HG03280 (cell line): ENCODE data around the gene ATRNL1.

ENCODE experiments used
- ATAC-seq: cut with Tn5 transposase; IDR thresholded peaks from one replicate; pipeline ENCODE4 v1.9.1; 2021; ENCODE audit warnings: mild to moderate bottlenecking, moderate library complexity; ENCODE audit not compliant: unreplicated experiment

The ATRNL1 gene

GRCh38 chr10:115867305-115867704 lies 774.1 kb downstream of the ATRNL1 start:
- no peak for ATAC-seq

GRCh38 chr10:115871855-115872254 lies 778.7 kb downstream of the ATRNL1 start:
- ATAC-seq = no peak

GRCh38 chr10:115875172-115875571 lies 782.0 kb downstream of the ATRNL1 start:
- ATAC-seq = no peak

GRCh38 chr10:115879372-115880089 lies 786.4 kb downstream of the ATRNL1 start:
- no peak for ATAC-seq

GRCh38 chr10:115882021-115882420 lies 788.9 kb downstream of the ATRNL1 start:
- no peak for ATAC-seq

- ATAC-seq = no peak
These were observed 790.2 kb downstream of the ATRNL1 start for GRCh38 chr10:115883372-115883771.

- no peak for ATAC-seq
These were observed 791.2 kb downstream of the ATRNL1 start for GRCh38 chr10:115884331-115884730.

- no peak for ATAC-seq
These were observed 802.0 kb downstream of the ATRNL1 start for GRCh38 chr10:115895166-115895565.

GRCh38 chr10:115898242-115898641 lies 805.1 kb downstream of the ATRNL1 start:
- no peak for ATAC-seq

- ATAC-seq = no peak
These were observed 809.4 kb downstream of the ATRNL1 start for GRCh38 chr10:115902596-115902995.

- no peak for ATAC-seq
These were observed 810.0 kb downstream of the ATRNL1 start for GRCh38 chr10:115903207-115903606.

- no peak for ATAC-seq
These were observed 810.7 kb downstream of the ATRNL1 start for GRCh38 chr10:115903845-115904244.

GRCh38 chr10:115909037-115909436 lies 815.9 kb downstream of the ATRNL1 start:
- no peak for ATAC-seq

GRCh38 chr10:115909962-115910731 lies 817.0 kb downstream of the ATRNL1 start:
- no peak for ATAC-seq

GRCh38 chr10:115914475-115914874 lies 821.3 kb downstream of the ATRNL1 start:
- no peak for ATAC-seq

GRCh38 chr10:115915429-115915828 lies 822.3 kb downstream of the ATRNL1 start:
- no peak for ATAC-seq

GRCh38 chr10:115918812-115919211 lies 825.6 kb downstream of the ATRNL1 start:
- ATAC-seq = no peak

GRCh38 chr10:115921795-115922194 lies 828.6 kb downstream of the ATRNL1 start:
- ATAC-seq = no peak

GRCh38 chr10:115931309-115931708 lies 838.1 kb downstream of the ATRNL1 start:
- no peak for ATAC-seq

GRCh38 chr10:115932099-115932498 lies 838.9 kb downstream of the ATRNL1 start:
- no peak for ATAC-seq

GRCh38 chr10:115933098-115933497 lies 839.9 kb downstream of the ATRNL1 start:
- no peak for ATAC-seq

GRCh38 chr10:115935731-115936130 lies 842.6 kb downstream of the ATRNL1 start:
- ATAC-seq = no peak
